K562 (cell line): Measurements from ENCODE around the gene TEX14. TPM values are rescaled to one million over a fixed set of nuclear protein-coding genes. Genes with fewer than 3 reads are reported as not detected.

Experiments used
- ATAC-seq: fragments of 200-7000 bp; cut with Tn5 transposase; 3 replicates; pipeline ENCODE4 v1.9.1; 2020; ENCODE audit warnings: moderate library complexity
- BruUV-seq: library from RNA; stranded (reverse); fragments of 400-500 nt; replicated peaks from 2 replicates; lab custom pipeline; 2021; lab: Mats Ljungman, UMichigan
- CTCF ChIA-PET: fragments of 300-600 bp; formaldehyde crosslinking; extraction: SDS; loops from one replicate; lab custom pipeline; 2021; ENCODE audit warnings: low intra/inter-chr PET ratio; lab: Yijun Ruan, JAX
- POLR2A ChIA-PET: fragments of 300-600, 350-650 bp; sonication (Branson Sonifier 250); formaldehyde crosslinking; extraction: SDS; loops from one replicate; lab custom pipeline; 2021; ENCODE audit warnings: antibody characterized with exemption, inconsistent platforms; lab: Yijun Ruan, JAX
- DNase-seq, 4 experiments: peaks; one replicate each; pipeline versions ENCODE4 v3.0.0 to v3.0.0-alpha.2; 2011 to 2018; ENCODE audit warnings: low spot score in 3 of 4, mixed read lengths in 3 of 4; ENCODE audit errors: extremely low read depth in 1 of 4
- FAIRE-seq: peaks from 2 replicates; lab custom pipeline; 2011; peaks lifted over from hg19 to GRCh38; lab: Jason Lieb, UNC
- H2AFZ ChIP-seq: 2 replicates; pipeline ENCODE4 v1.6.0; 2011; ENCODE audit warnings: low read depth, low read length, control low read depth, inconsistent platforms
- H3K27ac ChIP-seq: fragments of 200-600 bp; 3 replicates; pipeline ENCODE4 v1.8.0; 2011; ENCODE audit warnings: low read depth, mild to moderate bottlenecking, control low read depth, inconsistent platforms, low read length, moderate library complexity, mixed read lengths; ENCODE audit errors: extremely low read depth
- H3K27me3 ChIP-seq, 2 experiments: fragments of 300-600 bp in 1 of 2; 2 replicates in 1 of 2; 3 replicates in 1 of 2; pipeline versions ENCODE4 v1.6.0 to v1.8.0; 2011; ENCODE audit warnings: inconsistent platforms in 2 of 2, low read length in 2 of 2, mild to moderate bottlenecking in 1 of 2, mixed read lengths in 1 of 2, moderate library complexity in 1 of 2; ENCODE audit not compliant: control insufficient read depth in 2 of 2, insufficient read depth in 2 of 2
- H3K36me3 ChIP-seq: fragments of 300-600 bp; 3 replicates; pipeline ENCODE4 v1.8.0; 2011; ENCODE audit warnings: mild to moderate bottlenecking, low read length, inconsistent platforms; ENCODE audit not compliant: control insufficient read depth, insufficient read depth
- H3K4me1 ChIP-seq, 2 experiments: fragments of 200-600 bp in 1 of 2; replicated peaks in 1 of 2; 2 replicates in 1 of 2; 3 replicates in 1 of 2; pipeline versions ENCODE4 v1.5.1 to v1.8.0; 2011; ENCODE audit warnings: inconsistent platforms in 2 of 2, low read length in 2 of 2, mild to moderate bottlenecking in 1 of 2, mixed read lengths in 1 of 2, moderate library complexity in 1 of 2; ENCODE audit not compliant: control insufficient read depth in 2 of 2, insufficient read depth in 2 of 2
- H3K4me2 ChIP-seq: 2 replicates; pipeline ENCODE4 v1.6.1; 2011; ENCODE audit warnings: low read length, control low read depth, inconsistent platforms, mixed read lengths; ENCODE audit not compliant: insufficient read depth
- H3K4me3 ChIP-seq: fragments of 200-600 bp; sonication (generic), shearing (Covaris generic); 2 replicates; pipeline ENCODE4 v1.5.1; 2016; ENCODE audit warnings: control low read depth, inconsistent platforms
- H3K79me2 ChIP-seq: fragments of 200-600 bp; 3 replicates; pipeline ENCODE4 v1.8.0; 2011; ENCODE audit warnings: low read length, inconsistent platforms; ENCODE audit not compliant: control insufficient read depth, insufficient read depth
- H3K9ac ChIP-seq, 2 experiments: 2 replicates each; pipeline versions ENCODE4 v1.6.0 to v1.6.1; 2011; ENCODE audit warnings: low read depth in 2 of 2, low read length in 2 of 2, control low read depth in 1 of 2, inconsistent platforms in 1 of 2, mild to moderate bottlenecking in 1 of 2, mixed read lengths in 1 of 2; ENCODE audit not compliant: insufficient read depth in 1 of 2
- H3K9me1 ChIP-seq: one replicate; pipeline ENCODE4 v1.6.0; 2011; ENCODE audit warnings: inconsistent platforms, mild to moderate bottlenecking, low read length, moderate library complexity; ENCODE audit not compliant: control insufficient read depth, insufficient read depth
- H3K9me3 ChIP-seq: replicated peaks from 2 replicates; pipeline ENCODE4 v1.5.1; 2011; ENCODE audit warnings: low read depth, low read length, inconsistent platforms; ENCODE audit not compliant: control insufficient read depth, insufficient read depth
- H4K20me1 ChIP-seq: replicated peaks from 2 replicates; pipeline ENCODE4 v1.6.1; 2011; ENCODE audit warnings: low read length, inconsistent platforms, mixed read lengths; ENCODE audit not compliant: control insufficient read depth, insufficient read depth
- CBFA2T3 ChIP-seq: fragments of 450-650 bp; IDR thresholded peaks from 2 replicates; pipeline ENCODE4 v1.6.1; 2017
- FOSL1 ChIP-seq: fragments of 200-800 bp; sonication (Bioruptor generic); conservative IDR thresholded peaks from 2 replicates; pipeline ENCODE4 v1.6.1; 2016; ENCODE audit warnings: missing genetic modification characterization, missing compliant biosample characterization
- GATAD2A ChIP-seq: fragments of 450-650 bp; IDR thresholded peaks from 2 replicates; pipeline ENCODE4 v1.6.1; 2017
- HNRNPLL ChIP-seq: fragments of 200-400 bp; formaldehyde crosslinking; IDR thresholded peaks from 2 replicates; pipeline ENCODE4 v1.6.1; 2017; ENCODE audit warnings: low read length, low read depth, mild to moderate bottlenecking; ENCODE audit not compliant: poor library complexity, severe bottlenecking
- KDM1A ChIP-seq, 2 experiments: fragments of 450-650 bp; IDR thresholded peaks; 2 replicates each; pipeline ENCODE4 v1.6.1; 2016; ENCODE audit warnings: mild to moderate bottlenecking in 2 of 2
- NUFIP1 ChIP-seq: fragments of 450-650 bp; IDR thresholded peaks from 2 replicates; pipeline ENCODE4 v1.6.1; 2018; ENCODE audit not compliant: partially characterized antibody
- ZNF324 ChIP-seq: fragments of 250-450 bp; sonication (Bioruptor Pico); IDR thresholded peaks from 2 replicates; pipeline ENCODE4 v1.4.0; 2020; ENCODE audit warnings: mild to moderate bottlenecking
- WGBS: fragments of 100-300 bp; shearing (Covaris generic); methylation state at CpG from one replicate; pipeline ENCODE4 v1.1.6; 2016; ENCODE audit warnings: low coverage, mixed read lengths; ENCODE audit not compliant: insufficient coverage; ENCODE audit errors: missing lambda C conversion rate; 5-methylcytosine and 5-hydroxymethylcytosine counted together
- in situ Hi-C: fragments of 300-500 bp; cut with MboI; formaldehyde crosslinking; loops from 4 replicates; pipeline ENCODE4 v1.15.0; 2018; ENCODE audit warnings: inconsistent platforms, mixed read lengths
- intact Hi-C: fragments of 100-400 bp; cut with micrococcal nuclease; formaldehyde crosslinking; loops from 2 replicates; pipeline ENCODE4 v1.14.2; 2022
- polyA plus RNA-seq, 8 experiments: library from polyadenylated mRNA; depleted of rRNA in 4 of 8; stranded (reverse) in 5 of 8; unstranded in 3 of 8; fragments of >200 nt; fragmentation: Nextera tagmentation in 2 of 8; fragmentation: Illumina TruSeq in 1 of 8; extraction: Ambion mirVana in 2 of 8; extraction: Trizol in 1 of 8; gene quantifications; 2 replicates each; pipeline versions ENCODE4 v1.2.1 to v1.2.3, GENCODE V29; 2011 to 2014; ENCODE audit warnings: inconsistent platforms in 1 of 8, missing spikeins in 1 of 8
- total RNA-seq, 7 experiments: library from RNA; depleted of rRNA in 6 of 7; stranded (reverse); fragments of >200 nt in 6 of 7; fragmentation: Illumina TruSeq in 2 of 7; extraction: Trizol in 2 of 7; gene quantifications; 2 replicates each; pipeline versions ENCODE4 v1.2.1 to v1.2.3, GENCODE V29; 2011 to 2021; ENCODE audit warnings: low replicate concordance in 1 of 7
- TF ChIP-seq, protein P1 (sequence below), 3 experiments: fragments of 200-800 bp in 1 of 3; fragments of 250-450 bp in 1 of 3; fragments of 450-650 bp in 1 of 3; sonication (Bioruptor Pico) in 1 of 3; sonication (Bioruptor generic) in 1 of 3; formaldehyde crosslinking in 1 of 3; IDR thresholded peaks; 2 replicates each; pipeline versions ENCODE4 v1.6.1 to v1.8.0; 2016 to 2022; ENCODE audit warnings: mild to moderate bottlenecking in 2 of 3, missing genetic modification characterization in 2 of 3, missing compliant biosample characterization in 1 of 3, moderate library complexity in 1 of 3
- TF ChIP-seq, protein P2 (sequence below), 2 experiments: fragments of 450-650 bp in 1 of 2; sonication (generic) in 1 of 2; formaldehyde crosslinking in 1 of 2; IDR thresholded peaks in 1 of 2; conservative IDR thresholded peaks in 1 of 2; 2 replicates each; pipeline versions ENCODE4 v1.6.1 to v1.8.1; 2016 to 2023; ENCODE audit warnings: mild to moderate bottlenecking in 2 of 2, moderate library complexity in 2 of 2, inconsistent platforms in 1 of 2, missing genetic modification reagents in 1 of 2

Gene TEX14
- total and polyA plus RNA-seq, 9 of the 15 experiments (the other 6 are each of a cell fraction or from before 2014, with no cell fraction given), result 0.05 to 0.12 (median 0.09) TPM; not detected in 1

DNA sequence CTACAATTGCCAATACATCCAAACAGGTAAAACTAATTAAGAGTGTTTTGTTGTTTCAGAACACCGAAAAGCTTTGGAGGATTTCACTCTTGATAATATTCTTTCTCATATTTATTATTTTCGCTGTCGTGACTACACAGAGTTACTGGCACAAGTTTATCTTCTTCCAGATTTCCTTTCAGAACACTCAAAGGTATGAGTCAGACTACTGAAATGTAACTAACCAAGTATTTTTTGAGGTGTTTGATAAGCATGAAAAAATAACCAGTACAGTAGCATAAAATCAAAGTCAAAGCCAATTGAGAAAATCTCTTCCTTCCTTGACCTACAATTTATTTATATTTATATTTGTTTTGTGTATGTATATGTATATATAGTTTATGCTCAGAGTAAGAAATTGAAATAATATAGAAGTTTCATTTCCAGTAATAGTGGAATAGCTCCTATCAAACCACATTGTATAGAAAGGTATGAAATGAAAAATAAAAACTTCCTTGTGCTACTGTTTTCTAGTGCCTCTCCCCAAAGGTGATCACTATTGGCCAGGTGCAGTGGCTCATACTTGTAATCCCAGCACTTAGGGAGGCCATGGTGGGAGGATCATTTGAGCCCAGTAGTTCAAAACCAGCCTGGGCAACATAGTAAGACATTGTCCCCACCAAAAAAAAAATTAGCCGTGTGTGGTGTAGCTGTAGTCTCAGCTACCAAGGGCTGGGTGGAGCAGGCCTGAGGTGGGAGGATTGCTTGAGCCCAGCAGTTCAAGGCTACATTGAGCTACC is 11.5 kb upstream of the TEX14 start:
- intact Hi-C loops, result no loop called here

More for the DNA sequence above, 11.5 kb upstream of the TEX14 start:
- in situ Hi-C loops, result no loop called here
- FAIRE-seq, result no peak
- no peak for DNase-seq
- H3K79me2 ChIP-seq, result no peaks in the 10 kb centered on the region
- TF ChIP-seq CBFA2T3 (peak; percentile 27; the same call in 1 of the 2 replicates), FOSL1 (peak; percentile 86), KDM1A (IDR thresholded peaks at IDR 0.05) (peak; percentile 55 to 69; a peak in 3 of 4 replicates), HNRNPLL (no peak), NUFIP1 (no peak), ZNF324 (CRISPR knock-in tag) (no peak), GATAD2A (no peak)
- TF ChIP-seq, protein P1, sequence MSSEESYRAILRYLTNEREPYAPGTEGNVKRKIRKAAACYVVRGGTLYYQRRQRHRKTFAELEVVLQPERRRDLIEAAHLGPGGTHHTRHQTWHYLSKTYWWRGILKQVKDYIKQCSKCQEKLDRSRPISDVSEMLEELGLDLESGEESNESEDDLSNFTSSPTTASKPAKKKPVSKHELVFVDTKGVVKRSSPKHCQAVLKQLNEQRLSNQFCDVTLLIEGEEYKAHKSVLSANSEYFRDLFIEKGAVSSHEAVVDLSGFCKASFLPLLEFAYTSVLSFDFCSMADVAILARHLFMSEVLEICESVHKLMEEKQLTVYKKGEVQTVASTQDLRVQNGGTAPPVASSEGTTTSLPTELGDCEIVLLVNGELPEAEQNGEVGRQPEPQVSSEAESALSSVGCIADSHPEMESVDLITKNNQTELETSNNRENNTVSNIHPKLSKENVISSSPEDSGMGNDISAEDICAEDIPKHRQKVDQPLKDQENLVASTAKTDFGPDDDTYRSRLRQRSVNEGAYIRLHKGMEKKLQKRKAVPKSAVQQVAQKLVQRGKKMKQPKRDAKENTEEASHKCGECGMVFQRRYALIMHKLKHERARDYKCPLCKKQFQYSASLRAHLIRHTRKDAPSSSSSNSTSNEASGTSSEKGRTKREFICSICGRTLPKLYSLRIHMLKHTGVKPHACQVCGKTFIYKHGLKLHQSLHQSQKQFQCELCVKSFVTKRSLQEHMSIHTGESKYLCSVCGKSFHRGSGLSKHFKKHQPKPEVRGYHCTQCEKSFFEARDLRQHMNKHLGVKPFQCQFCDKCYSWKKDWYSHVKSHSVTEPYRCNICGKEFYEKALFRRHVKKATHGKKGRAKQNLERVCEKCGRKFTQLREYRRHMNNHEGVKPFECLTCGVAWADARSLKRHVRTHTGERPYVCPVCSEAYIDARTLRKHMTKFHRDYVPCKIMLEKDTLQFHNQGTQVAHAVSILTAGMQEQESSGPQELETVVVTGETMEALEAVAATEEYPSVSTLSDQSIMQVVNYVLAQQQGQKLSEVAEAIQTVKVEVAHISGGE (CRISPR knock-in tag; IDR thresholded peaks at IDR 0.05), result peak in 1 of 3 experiments; percentile 70; a peak in 2 of 6 replicates
- TF ChIP-seq, protein P2, sequence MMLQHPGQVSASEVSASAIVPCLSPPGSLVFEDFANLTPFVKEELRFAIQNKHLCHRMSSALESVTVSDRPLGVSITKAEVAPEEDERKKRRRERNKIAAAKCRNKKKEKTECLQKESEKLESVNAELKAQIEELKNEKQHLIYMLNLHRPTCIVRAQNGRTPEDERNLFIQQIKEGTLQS (IDR thresholded peaks at IDR 0.05), result peak; percentile 25; the same call in 1 of the 2 replicates
- TF ChIP-seq, protein P2 (CRISPR knock-in tag; conservative IDR thresholded peaks at IDR 0.05), result no peak
- 49% methylated on average over 4 of the region's 4 CpGs for WGBS
- H3K9me3 ChIP-seq, result no peaks in the 10 kb centered on the region
- no peak overlapping the region for H3K4me2 ChIP-seq
- BruUV-seq, result no TSS peak
- CTCF ChIA-PET, result no interaction called here
- no peaks in the 10 kb centered on the region for H3K9me1 ChIP-seq
- no peaks in the 10 kb centered on the region for H4K20me1 ChIP-seq
- H2AFZ ChIP-seq, result no peak overlapping the region
- ATAC-seq, result no peak
- H3K9ac ChIP-seq, result no peak overlapping the region; a peak in 1 of 4 replicates
- peaks cover 50% of the 10 kb centered on the region for H3K36me3 ChIP-seq
- no peak overlapping the region for H3K4me3 ChIP-seq
- POLR2A ChIA-PET, result interaction anchor here (0.9 to 1.6 kb wide), 3 partner anchors 11 to 72 kb away, joined by 4 to 6 read pairs (median 4); partner anchors contain the start of genes RAD51C and TEX14
- no peaks in the 10 kb centered on the region for H3K27me3 ChIP-seq
- H3K4me1 ChIP-seq, result peaks cover 5 to 7% of the 10 kb centered on the region in 2 experiments; a peak in 3 of 5 replicates
- H3K27ac ChIP-seq, result no peak overlapping the region
